Endothelial cell of umbilical vein (primary cell): ENCODE measurements around the gene FIS1. TPM values are rescaled to one million over a fixed set of nuclear protein-coding genes. Genes with fewer than 3 reads are reported as not detected.

Experiments used
- BruUV-seq: library from RNA; stranded (reverse); fragments of 400-500 nt; replicated peaks from 2 replicates; lab custom pipeline; 2021; lab: Mats Ljungman, UMichigan
- CTCF ChIA-PET: fragments of 300-600, 350-600 bp; sonication (Branson Sonifier 250); formaldehyde crosslinking; loops from one replicate; lab custom pipeline; 2021; ENCODE audit warnings: antibody characterized with exemption, inconsistent platforms; lab: Charles Lee
- POLR2A ChIA-PET: fragments of 300-600, 350-600 bp; sonication (Branson Sonifier 250); formaldehyde crosslinking; loops from one replicate; lab custom pipeline; 2021; ENCODE audit warnings: antibody characterized with exemption, inconsistent platforms; lab: Charles Lee
- DNase-seq: peaks from one replicate; pipeline ENCODE4 v3.0.0-alpha.2; 2011; ENCODE audit warnings: low read depth, low spot score
- FAIRE-seq: peaks from 2 replicates; lab custom pipeline; 2011; peaks lifted over from hg19 to GRCh38; lab: Jason Lieb, UNC
- H2AFZ ChIP-seq: 2 replicates; pipeline ENCODE4 v1.6.0; 2012; ENCODE audit warnings: low read depth, low read length, control low read depth, inconsistent platforms
- H3K27ac ChIP-seq: 2 replicates; pipeline ENCODE4 v1.5.1; 2011; ENCODE audit warnings: low read depth, mild to moderate bottlenecking, control low read depth, low read length, moderate library complexity; ENCODE audit not compliant: insufficient read depth
- H3K27me3 ChIP-seq, 2 experiments: 2 replicates each; pipeline versions ENCODE4 v1.6.0 to v1.6.1; 2011; ENCODE audit warnings: low read length in 2 of 2, mixed read lengths in 1 of 2; ENCODE audit not compliant: control insufficient read depth in 2 of 2, insufficient read depth in 2 of 2
- H3K36me3 ChIP-seq, 2 experiments: 2 replicates in 1 of 2; 3 replicates in 1 of 2; pipeline ENCODE4 v1.5.1; 2011; ENCODE audit warnings: low read length in 2 of 2, mild to moderate bottlenecking in 1 of 2, moderate library complexity in 1 of 2; ENCODE audit not compliant: control insufficient read depth in 2 of 2, insufficient read depth in 2 of 2; ENCODE audit errors: extremely low read depth in 1 of 2
- H3K4me1 ChIP-seq: 3 replicates; pipeline ENCODE4 v1.5.1; 2011; ENCODE audit warnings: mild to moderate bottlenecking, low read length; ENCODE audit not compliant: control insufficient read depth, insufficient read depth; ENCODE audit errors: extremely low read depth
- H3K4me2 ChIP-seq: 2 replicates; pipeline ENCODE4 v1.6.1; 2011; ENCODE audit warnings: low read length, control low read depth, mixed read lengths; ENCODE audit not compliant: insufficient read depth
- H3K4me3 ChIP-seq, 3 experiments: fragments of 200-600 bp in 1 of 3; sonication (generic), shearing (Covaris generic) in 1 of 3; replicated peaks in 1 of 3; 2 replicates each; pipeline ENCODE4 v1.5.1; 2011 to 2016; ENCODE audit warnings: control low read depth in 3 of 3, low read length in 3 of 3, mild to moderate bottlenecking in 2 of 3, inconsistent platforms in 1 of 3, low read depth in 1 of 3, moderate library complexity in 1 of 3; ENCODE audit not compliant: insufficient read depth in 1 of 3
- H3K79me2 ChIP-seq: 2 replicates; pipeline ENCODE4 v1.6.0; 2012; ENCODE audit warnings: low read length, inconsistent platforms; ENCODE audit not compliant: control insufficient read depth, insufficient read depth
- H3K9ac ChIP-seq: replicated peaks from 2 replicates; pipeline ENCODE3; 2011; ENCODE audit warnings: low read length, control low read depth; ENCODE audit not compliant: insufficient read depth; ENCODE audit errors: extremely low read depth
- H3K9me1 ChIP-seq: replicated peaks from 3 replicates; pipeline ENCODE4 v1.6.0; 2011; ENCODE audit warnings: mild to moderate bottlenecking, low read length; ENCODE audit not compliant: control insufficient read depth, insufficient read depth; ENCODE audit errors: extremely low read depth
- H3K9me3 ChIP-seq: replicated peaks from 2 replicates; pipeline ENCODE4 v1.5.1; 2012; ENCODE audit warnings: low read length, inconsistent platforms; ENCODE audit not compliant: control insufficient read depth, insufficient read depth
- H4K20me1 ChIP-seq: replicated peaks from 2 replicates; pipeline ENCODE3; 2011; ENCODE audit warnings: mild to moderate bottlenecking, low read length; ENCODE audit not compliant: control insufficient read depth, insufficient read depth; ENCODE audit errors: extremely low read depth
- CTCF ChIP-seq, 2 donors: IDR thresholded peaks; 1 replicate in 1 of 2; 2 replicates in 1 of 2; pipeline ENCODE4 v1.5.1; 2011; ENCODE audit warnings: low read length in 2 of 2, mild to moderate bottlenecking in 2 of 2, moderate library complexity in 2 of 2, control low read depth in 1 of 2, inconsistent platforms in 1 of 2, low read depth in 1 of 2; ENCODE audit not compliant: insufficient read depth in 1 of 2; ENCODE audit errors: extremely low read depth in 1 of 2
- EZH2 ChIP-seq: IDR thresholded peaks from 2 replicates; pipeline ENCODE4 v1.6.1; 2012; ENCODE audit warnings: borderline replicate concordance, low read depth, mild to moderate bottlenecking, moderate library complexity, low read length, inconsistent platforms; ENCODE audit not compliant: severe bottlenecking
- FOS ChIP-seq: IDR thresholded peaks from 2 replicates; pipeline ENCODE4 v1.6.1; 2011; ENCODE audit warnings: mild to moderate bottlenecking, low read length, moderate library complexity, borderline replicate concordance; ENCODE audit not compliant: insufficient read depth
- GATA2 ChIP-seq: IDR thresholded peaks from 2 replicates; pipeline ENCODE4 v1.7.0; 2011; ENCODE audit warnings: low read depth, mild to moderate bottlenecking, moderate library complexity, mixed read lengths, low read length; ENCODE audit not compliant: insufficient read length, insufficient read depth
- JUN ChIP-seq: IDR thresholded peaks from 2 replicates; pipeline ENCODE4 v1.6.1; 2011; ENCODE audit warnings: borderline replicate concordance, low read depth; ENCODE audit not compliant: insufficient read length, insufficient read depth
- MAX ChIP-seq: IDR thresholded peaks from 2 replicates; pipeline ENCODE4 v1.6.1; 2011; ENCODE audit not compliant: insufficient read depth, insufficient read length
- MYC ChIP-seq: IDR thresholded peaks from one replicate; pipeline ENCODE4 v1.6.1; 2011; ENCODE audit warnings: mild to moderate bottlenecking, low read depth, low read length
- POLR2A ChIP-seq: IDR thresholded peaks from 2 replicates; pipeline ENCODE4 v1.6.1; 2012; ENCODE audit warnings: low read depth, mild to moderate bottlenecking, control low read depth, low read length
- POLR2AphosphoS5 ChIP-seq: IDR thresholded peaks from 2 replicates; pipeline ENCODE4 v1.6.1; 2012; ENCODE audit warnings: low read depth, mild to moderate bottlenecking, control low read depth, low read length, moderate library complexity; ENCODE audit not compliant: insufficient read depth
- dilution Hi-C: fragments of 300-500 bp; cut with MboI; formaldehyde crosslinking; loops from one replicate; pipeline ENCODE4 v1.15.0; 2019; ENCODE audit warnings: low sequenced_read_pairs; ENCODE audit not compliant: extremely low pct_ligation_motif_present
- intact Hi-C: fragments of 100-400 bp; cut with micrococcal nuclease; formaldehyde crosslinking; loops from one replicate; pipeline ENCODE4 v1.10.0; 2022
- polyA plus RNA-seq, 4 experiments: library from polyadenylated mRNA; depleted of rRNA in 3 of 4; stranded (reverse) in 3 of 4; unstranded in 1 of 4; fragments of >200 nt; gene quantifications; 2 replicates each; pipeline versions ENCODE4 v1.2.1 to v1.2.3, GENCODE V29; 2011 to 2012; ENCODE audit warnings: missing spikeins in 1 of 4
- total RNA-seq: library from RNA; stranded (reverse); gene quantifications from 2 replicates; pipeline ENCODE4 v1.2.3, GENCODE V29; 2021

The FIS1 gene
- total and polyA plus RNA-seq, 2 donors (not counting 3 experiments of a cell fraction or from before 2014, with no cell fraction given), result 132 to 330 TPM

GRCh38 chr7:101222275-101222830, 22.5 kb downstream of the FIS1 start:
- dilution Hi-C loops, result no loop called here
- H2AFZ ChIP-seq, result no peak overlapping the region
- BruUV-seq, result no TSS peak
- DNase-seq (no peak), FAIRE-seq (no peak)
- no peaks in the 10 kb centered on the region for H3K9me3 ChIP-seq
- no peak overlapping the region for H3K27ac ChIP-seq
- H3K79me2 ChIP-seq, result peaks cover 31% of the 10 kb centered on the region
- no peak overlapping the region for H3K4me3 ChIP-seq
- no peak overlapping the region for H3K4me2 ChIP-seq
- H4K20me1 ChIP-seq, result no peaks in the 10 kb centered on the region
- intact Hi-C loops, result no loop called here
- POLR2A ChIA-PET, result no interaction called here
- no peak overlapping the region for H3K9ac ChIP-seq
- H3K36me3 ChIP-seq, result peaks cover 2 to 6% of the 10 kb centered on the region in 2 experiments
- TF ChIP-seq FOS, result no peak
- no peak for TF ChIP-seq GATA2
- TF ChIP-seq JUN, result no peak
- no peak for TF ChIP-seq POLR2A
- no peak for TF ChIP-seq POLR2AphosphoS5
- TF ChIP-seq EZH2, result no peak
- TF ChIP-seq CTCF (IDR thresholded peaks at IDR 0.05; ENCODE audit: extremely low read depth in 1 of 2, insufficient read depth in 1 of 2, low read depth in 1 of 2, low read length in 2 of 2), result no peak
- TF ChIP-seq MAX, result no peak
- TF ChIP-seq MYC, result no peak
- H3K4me1 ChIP-seq, result peaks cover 7% of the 10 kb centered on the region
- CTCF ChIA-PET, result interaction anchor here (1.3 to 1.4 kb wide), 2 partner anchors 9 to 22 kb away, joined by 3 to 4 read pairs; no protein-coding TSS in a partner anchor
- no peaks in the 10 kb centered on the region for H3K9me1 ChIP-seq
- no peaks in the 10 kb centered on the region for H3K27me3 ChIP-seq
